Neural progenitor cell (in vitro differentiated cells): ENCODE measurements around the gene TNFRSF1B. TPM values are rescaled to one million over a fixed set of nuclear protein-coding genes. Genes with fewer than 3 reads are reported as not detected.

Experiments
- DNase-seq: peaks from one replicate; pipeline ENCODE4 v3.0.0-alpha.2; 2016; ENCODE audit warnings: low spot score
- H2AFZ ChIP-seq: fragments of 200-600 bp; sonication (generic); replicated peaks from 2 replicates; pipeline ENCODE4 v1.6.1; 2016; ENCODE audit warnings: antibody characterized with exemption
- H3F3A ChIP-seq: fragments of 200-600 bp; sonication (generic); 2 replicates; pipeline ENCODE4 v1.6.1; 2016; ENCODE audit warnings: antibody characterized with exemption, low read depth
- H3K27ac ChIP-seq: fragments of 200-600 bp; sonication (generic); 2 replicates; pipeline ENCODE4 v1.5.1; 2016; ENCODE audit warnings: mild to moderate bottlenecking
- H3K27me3 ChIP-seq: fragments of 200-600 bp; sonication (generic); 2 replicates; pipeline ENCODE4 v1.6.1; 2016; ENCODE audit warnings: mild to moderate bottlenecking, moderate library complexity
- H3K36me3 ChIP-seq: fragments of 200-600 bp; sonication (generic); 2 replicates; pipeline ENCODE4 v1.5.1; 2016
- H3K4me1 ChIP-seq: fragments of 200-600 bp; sonication (generic); 2 replicates; pipeline ENCODE4 v1.6.1; 2016; ENCODE audit warnings: mixed run types
- H3K4me2 ChIP-seq: fragments of 200-600 bp; sonication (generic); 2 replicates; pipeline ENCODE4 v1.6.1; 2016
- H3K4me3 ChIP-seq: fragments of 200-600 bp; sonication (generic); 2 replicates; pipeline ENCODE4 v1.5.1; 2016
- H3K79me2 ChIP-seq: fragments of 200-600 bp; sonication (generic); 2 replicates; pipeline ENCODE4 v1.6.1; 2016; ENCODE audit warnings: low read depth
- H3K9ac ChIP-seq: fragments of 200-600 bp; sonication (generic); 2 replicates; pipeline ENCODE4 v1.6.1; 2016
- H3K9me3 ChIP-seq: fragments of 200-600 bp; sonication (generic); 2 replicates; pipeline ENCODE4 v1.5.1; 2016; ENCODE audit warnings: low read depth
- H4K20me1 ChIP-seq: fragments of 200-600 bp; sonication (generic); 2 replicates; pipeline ENCODE4 v1.6.1; 2016; ENCODE audit warnings: low read depth
- H3K27ac Mint-ChIP-seq: 3 replicates; pipeline ENCODE4 v1.8.0; 2021; ENCODE audit warnings: mixed read lengths
- H3K27me3 Mint-ChIP-seq: 2 replicates; pipeline ENCODE4 v1.8.0; 2022; ENCODE audit warnings: low read depth, mild to moderate bottlenecking, inconsistent platforms, moderate library complexity, mixed read lengths; ENCODE audit not compliant: insufficient read depth
- H3K36me3 Mint-ChIP-seq: 3 replicates; pipeline ENCODE4 v1.8.0; 2021; ENCODE audit warnings: mixed read lengths
- H3K4me1 Mint-ChIP-seq: 3 replicates; pipeline ENCODE4 v1.8.0; 2021; ENCODE audit warnings: mixed read lengths
- H3K4me3 Mint-ChIP-seq: 3 replicates; pipeline ENCODE4 v1.8.0; 2021; ENCODE audit warnings: mild to moderate bottlenecking, moderate library complexity, mixed read lengths
- H3K9me3 Mint-ChIP-seq: 3 replicates; pipeline ENCODE4 v1.8.0; 2020; ENCODE audit warnings: mixed read lengths
- EZH2 ChIP-seq: fragments of 200-600 bp; sonication (generic); IDR thresholded peaks from 2 replicates; pipeline ENCODE4 v1.6.1; 2017; ENCODE audit warnings: antibody characterized with exemption, mild to moderate bottlenecking, moderate library complexity
- EZH2phosphoT487 ChIP-seq: fragments of 200-600 bp; sonication (generic); IDR thresholded peaks from 2 replicates; pipeline ENCODE4 v1.6.1; 2017; ENCODE audit warnings: antibody characterized with exemption
- total RNA-seq: library from RNA; depleted of rRNA; stranded (reverse); fragments of >200 nt; gene quantifications from 2 replicates; pipeline ENCODE4 v1.2.3, GENCODE V29; 2015; ENCODE audit warnings: low replicate concordance
- TF ChIP-seq, protein P1 (sequence below): fragments of 200-600 bp; sonication (generic); IDR thresholded peaks from 2 replicates; pipeline ENCODE4 v1.5.1; 2017; ENCODE audit warnings: antibody characterized with exemption, mild to moderate bottlenecking

The TNFRSF1B gene
- total RNA-seq, 1 donor from 2014 or later: 0.04 TPM

DNA sequence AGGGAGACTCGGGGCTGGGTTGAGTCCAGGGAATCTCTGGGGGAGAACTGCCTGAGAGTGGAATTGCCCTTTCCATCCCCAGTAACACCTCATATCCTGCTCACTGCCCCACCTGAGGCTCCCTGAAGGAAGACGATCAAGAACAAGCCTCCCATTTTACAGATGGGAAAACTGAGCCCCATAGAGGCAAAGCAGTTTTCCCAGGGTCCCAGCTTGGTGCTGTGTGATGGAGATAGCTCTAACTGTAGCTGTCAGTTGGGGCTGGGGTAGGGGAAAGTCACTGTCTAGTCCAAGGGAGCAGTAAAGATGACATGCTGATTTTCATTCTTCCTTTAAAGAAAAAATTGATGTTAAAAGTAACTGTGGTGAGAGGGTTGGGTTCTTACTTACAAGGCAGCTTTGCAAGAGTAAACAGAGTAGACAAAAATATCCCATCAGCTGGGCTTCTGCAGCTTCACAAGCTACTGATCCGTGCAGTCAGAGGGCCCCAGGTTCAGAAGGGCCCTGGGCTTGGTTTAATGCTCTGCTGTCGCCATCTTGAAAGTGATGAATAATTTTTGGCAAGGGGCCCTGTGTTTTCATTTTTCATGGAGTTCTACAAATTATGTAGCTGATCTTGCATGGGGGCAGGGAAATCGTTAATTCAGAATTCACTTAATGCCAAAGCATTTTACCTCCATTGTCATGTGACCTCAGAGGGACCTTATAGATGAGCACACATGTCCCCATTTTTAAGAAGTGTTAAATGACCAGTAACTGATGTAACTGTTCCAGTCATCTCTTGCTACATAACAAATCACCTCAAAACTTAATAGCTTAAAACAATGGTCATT, 17.6 kb upstream of the TNFRSF1B start:
- Histone ChIP-seq H3K4me1 (peaks cover 6% of the 10 kb centered on the region), H3K9ac (no peak overlapping the region), H3K9me3 (no peaks in the 10 kb centered on the region), H3F3A (no peaks in the 10 kb centered on the region), H3K79me2 (no peaks in the 10 kb centered on the region), H4K20me1 (no peaks in the 10 kb centered on the region), H3K4me2 (no peak overlapping the region), H2AFZ (no peak overlapping the region), H3K27ac (no peak overlapping the region), H3K27me3 (no peaks in the 10 kb centered on the region), H3K36me3 (no peaks in the 10 kb centered on the region), H3K4me3 (no peak overlapping the region)
- DNase-seq: no peak
- TF ChIP-seq EZH2phosphoT487: no peak
- TF ChIP-seq, protein P1, sequence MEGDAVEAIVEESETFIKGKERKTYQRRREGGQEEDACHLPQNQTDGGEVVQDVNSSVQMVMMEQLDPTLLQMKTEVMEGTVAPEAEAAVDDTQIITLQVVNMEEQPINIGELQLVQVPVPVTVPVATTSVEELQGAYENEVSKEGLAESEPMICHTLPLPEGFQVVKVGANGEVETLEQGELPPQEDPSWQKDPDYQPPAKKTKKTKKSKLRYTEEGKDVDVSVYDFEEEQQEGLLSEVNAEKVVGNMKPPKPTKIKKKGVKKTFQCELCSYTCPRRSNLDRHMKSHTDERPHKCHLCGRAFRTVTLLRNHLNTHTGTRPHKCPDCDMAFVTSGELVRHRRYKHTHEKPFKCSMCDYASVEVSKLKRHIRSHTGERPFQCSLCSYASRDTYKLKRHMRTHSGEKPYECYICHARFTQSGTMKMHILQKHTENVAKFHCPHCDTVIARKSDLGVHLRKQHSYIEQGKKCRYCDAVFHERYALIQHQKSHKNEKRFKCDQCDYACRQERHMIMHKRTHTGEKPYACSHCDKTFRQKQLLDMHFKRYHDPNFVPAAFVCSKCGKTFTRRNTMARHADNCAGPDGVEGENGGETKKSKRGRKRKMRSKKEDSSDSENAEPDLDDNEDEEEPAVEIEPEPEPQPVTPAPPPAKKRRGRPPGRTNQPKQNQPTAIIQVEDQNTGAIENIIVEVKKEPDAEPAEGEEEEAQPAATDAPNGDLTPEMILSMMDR: no peak
- no peak for TF ChIP-seq EZH2
- H3K4me3 Mint-ChIP-seq: no peak overlapping the region
- H3K36me3 Mint-ChIP-seq: no peaks in the 10 kb centered on the region
- peaks cover 5% of the 10 kb centered on the region for H3K27me3 Mint-ChIP-seq
- no peak overlapping the region for H3K27ac Mint-ChIP-seq
- H3K9me3 Mint-ChIP-seq: no peaks in the 10 kb centered on the region
- H3K4me1 Mint-ChIP-seq: peaks cover 17% of the 10 kb centered on the region

DNA sequence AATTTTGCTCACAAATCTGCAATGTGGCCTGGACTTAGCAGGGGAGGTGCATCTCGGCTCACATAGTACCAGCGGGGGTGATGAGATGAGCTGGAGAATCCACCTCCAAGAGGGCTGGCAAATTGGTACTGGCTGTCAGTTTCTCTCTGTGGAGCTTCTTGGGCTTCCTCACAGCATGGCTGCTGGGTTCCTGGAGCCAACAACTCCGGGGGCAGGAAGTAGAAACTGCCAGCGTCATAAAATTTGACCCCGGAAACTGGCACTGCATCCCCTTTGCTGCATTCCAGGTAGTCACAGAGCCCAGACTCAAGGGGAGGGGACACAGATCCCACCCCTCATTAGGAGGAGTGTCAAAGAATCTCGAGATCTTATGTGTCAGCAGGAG, 17.0 kb upstream of the TNFRSF1B start:
- Mint-ChIP-seq H3K27ac (no peak overlapping the region), H3K4me3 (no peak overlapping the region), H3K27me3 (peaks cover 5% of the 10 kb centered on the region), H3K36me3 (no peaks in the 10 kb centered on the region), H3K9me3 (no peaks in the 10 kb centered on the region), H3K4me1 (peaks cover 17% of the 10 kb centered on the region)
- H3K27ac ChIP-seq: no peak overlapping the region
- no peaks in the 10 kb centered on the region for H4K20me1 ChIP-seq
- H2AFZ ChIP-seq: no peak overlapping the region
- H3F3A ChIP-seq: no peaks in the 10 kb centered on the region
- H3K4me1 ChIP-seq: peaks cover 6% of the 10 kb centered on the region
- no peaks in the 10 kb centered on the region for H3K79me2 ChIP-seq
- no peak for DNase-seq
- no peak overlapping the region for H3K4me2 ChIP-seq
- H3K36me3 ChIP-seq: no peaks in the 10 kb centered on the region
- no peak for TF ChIP-seq EZH2phosphoT487
- TF ChIP-seq, protein P1: no peak
- TF ChIP-seq EZH2: no peak
- H3K27me3 ChIP-seq: no peaks in the 10 kb centered on the region
- H3K4me3 ChIP-seq: no peak overlapping the region
- no peaks in the 10 kb centered on the region for H3K9me3 ChIP-seq
- H3K9ac ChIP-seq: no peak overlapping the region

DNA sequence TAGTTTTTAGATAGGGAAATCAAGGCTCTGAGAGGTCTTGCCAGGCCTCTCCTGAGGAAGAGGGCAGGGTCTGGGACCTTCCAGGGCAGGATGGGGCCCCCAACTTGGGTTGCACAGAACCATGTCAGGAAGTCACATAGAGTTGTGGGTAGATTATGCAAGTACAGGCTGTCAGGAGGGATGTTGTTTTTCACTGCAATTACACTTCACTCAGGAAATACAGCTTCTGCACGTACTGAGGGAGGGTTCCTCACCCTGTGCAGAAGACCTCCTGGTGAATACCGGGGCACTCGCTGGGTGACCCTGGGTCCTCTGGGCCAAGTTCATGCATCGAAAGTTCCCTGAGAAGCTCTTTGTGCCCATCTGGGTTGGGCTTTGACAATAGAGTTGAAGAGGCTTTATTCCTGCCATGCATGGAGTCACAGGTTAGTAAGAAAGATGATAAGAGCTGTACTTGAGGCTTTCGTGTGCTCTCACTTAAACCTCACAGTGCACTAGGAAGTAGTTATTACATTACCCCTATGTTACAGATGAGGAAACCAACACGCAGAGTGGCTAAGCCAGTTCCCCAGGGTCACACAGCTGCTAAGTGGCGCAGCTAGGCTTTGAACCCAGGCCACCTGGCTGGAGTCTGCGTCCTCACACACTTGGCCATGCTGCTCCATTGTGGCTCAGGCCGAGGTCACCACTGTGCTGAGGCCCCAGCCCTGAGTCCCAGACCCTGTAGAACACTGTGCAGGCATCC, 16.2 kb upstream of the TNFRSF1B start:
- no peaks in the 10 kb centered on the region for H3K9me3 ChIP-seq
- no peaks in the 10 kb centered on the region for H3K79me2 ChIP-seq

More for the DNA sequence above, 16.2 kb upstream of the TNFRSF1B start:
- no peaks in the 10 kb centered on the region for H3F3A ChIP-seq
- TF ChIP-seq, protein P1: no peak
- TF ChIP-seq EZH2 (no peak), EZH2phosphoT487 (no peak)
- Mint-ChIP-seq H3K36me3 (no peaks in the 10 kb centered on the region), H3K4me3 (no peak overlapping the region), H3K27ac (no peak overlapping the region), H3K4me1 (peaks cover 24% of the 10 kb centered on the region), H3K27me3 (peaks cover 3% of the 10 kb centered on the region), H3K9me3 (no peaks in the 10 kb centered on the region)
- DNase-seq: no peak
- no peaks in the 10 kb centered on the region for H3K36me3 ChIP-seq
- H3K4me1 ChIP-seq: peaks cover 8% of the 10 kb centered on the region
- no peak overlapping the region for H3K4me3 ChIP-seq
- H3K27ac ChIP-seq: no peak overlapping the region
- no peak overlapping the region for H3K9ac ChIP-seq
- no peaks in the 10 kb centered on the region for H4K20me1 ChIP-seq
- H2AFZ ChIP-seq: no peak overlapping the region
- no peaks in the 10 kb centered on the region for H3K27me3 ChIP-seq
- no peak overlapping the region for H3K4me2 ChIP-seq
